ENCODE measurements around the gene IFITM5.
"Not testable (repeated sequence)": the region's sequence is repeated elsewhere in the genome, so short reads cannot be mapped to it uniquely, and the experiment has no call there.

Gene IFITM5

DNA sequence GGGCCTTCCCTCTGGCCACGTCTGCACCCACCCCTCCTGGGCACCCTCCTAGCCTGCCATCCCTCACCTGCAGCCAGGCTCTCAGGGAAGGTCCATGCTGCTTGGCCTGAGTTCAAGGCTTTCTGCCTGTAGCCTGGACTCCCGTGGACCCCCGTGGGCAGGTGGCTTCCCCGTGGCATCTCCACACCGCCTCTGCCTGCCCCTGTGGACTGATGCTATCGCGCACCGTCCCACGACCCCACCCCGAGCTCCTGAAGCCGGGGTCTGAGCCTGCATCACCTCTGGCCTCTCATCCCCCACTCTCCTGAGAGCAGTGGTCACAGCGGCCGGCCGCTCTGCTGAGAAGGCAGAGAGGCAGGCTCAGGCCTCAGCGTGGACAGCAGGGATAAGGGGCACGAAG, 4.5 kb downstream of the IFITM5 start:
- no peak for DNase-seq

DNA sequence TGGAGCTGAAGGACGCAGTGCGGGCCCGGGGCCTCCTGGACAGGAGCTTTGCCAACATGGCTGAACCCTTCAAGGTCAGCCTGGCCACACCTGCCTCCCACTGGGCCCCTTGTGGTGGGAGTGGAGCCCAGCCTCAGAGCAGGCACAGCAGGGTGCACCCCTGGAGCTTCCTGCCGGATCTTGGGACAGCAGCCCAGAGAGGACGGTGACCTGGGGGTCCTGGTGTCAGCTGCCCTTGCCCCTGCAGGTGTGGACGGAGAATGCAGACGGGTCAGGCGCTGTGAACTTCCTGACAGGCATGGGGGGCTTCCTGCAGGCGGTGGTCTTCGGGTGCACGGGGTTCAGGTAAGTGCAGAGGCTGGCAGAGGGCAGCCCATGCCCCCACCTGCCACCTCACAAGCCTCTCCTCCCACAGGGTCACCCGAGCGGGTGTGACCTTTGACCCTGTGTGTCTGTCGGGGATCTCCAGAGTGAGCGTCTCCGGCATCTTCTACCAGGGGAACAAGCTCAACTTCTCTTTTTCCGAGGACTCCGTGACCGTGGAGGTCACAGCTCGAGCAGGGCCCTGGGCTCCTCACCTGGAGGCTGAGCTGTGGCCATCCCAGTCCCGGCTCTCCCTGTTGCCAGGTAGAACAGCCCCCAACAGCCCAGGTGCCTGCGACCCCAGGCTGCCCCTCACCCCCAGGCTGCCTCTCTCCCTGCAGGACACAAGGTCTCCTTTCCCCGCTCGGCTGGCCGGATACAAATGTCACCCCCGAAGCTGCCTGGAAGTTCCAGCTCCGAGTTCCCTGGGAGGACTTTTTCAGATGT, 5.3 kb downstream of the IFITM5 start:
- no peak for DNase-seq

DNA sequence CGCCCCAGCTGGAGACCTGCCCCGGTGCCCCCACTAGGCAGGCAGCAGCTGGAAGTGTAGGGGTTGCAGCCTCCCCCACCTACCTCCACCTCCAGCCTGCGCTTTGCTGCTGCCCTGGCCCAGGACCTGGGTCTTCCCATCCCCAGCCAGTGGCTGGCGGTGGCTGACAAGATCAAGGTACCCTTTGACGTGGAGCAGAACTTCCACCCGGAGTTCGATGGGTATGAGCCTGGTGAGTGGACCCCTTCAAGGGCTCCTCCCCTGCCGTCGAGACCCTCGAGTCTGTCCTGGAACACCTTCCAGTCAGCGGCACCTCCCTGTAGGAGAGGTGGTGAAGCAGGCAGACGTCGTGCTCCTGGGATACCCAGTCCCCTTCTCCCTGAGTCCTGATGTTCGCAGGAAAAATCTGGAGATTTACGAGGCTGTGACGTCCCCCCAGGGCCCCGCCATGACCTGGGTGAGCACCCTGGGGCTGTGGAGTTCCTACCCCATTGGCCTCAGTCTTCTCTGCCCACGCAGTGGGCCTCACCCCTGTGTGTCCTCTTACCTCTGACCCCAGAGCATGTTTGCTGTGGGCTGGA, 6.0 kb downstream of the IFITM5 start:
- no peak for DNase-seq

DNA sequence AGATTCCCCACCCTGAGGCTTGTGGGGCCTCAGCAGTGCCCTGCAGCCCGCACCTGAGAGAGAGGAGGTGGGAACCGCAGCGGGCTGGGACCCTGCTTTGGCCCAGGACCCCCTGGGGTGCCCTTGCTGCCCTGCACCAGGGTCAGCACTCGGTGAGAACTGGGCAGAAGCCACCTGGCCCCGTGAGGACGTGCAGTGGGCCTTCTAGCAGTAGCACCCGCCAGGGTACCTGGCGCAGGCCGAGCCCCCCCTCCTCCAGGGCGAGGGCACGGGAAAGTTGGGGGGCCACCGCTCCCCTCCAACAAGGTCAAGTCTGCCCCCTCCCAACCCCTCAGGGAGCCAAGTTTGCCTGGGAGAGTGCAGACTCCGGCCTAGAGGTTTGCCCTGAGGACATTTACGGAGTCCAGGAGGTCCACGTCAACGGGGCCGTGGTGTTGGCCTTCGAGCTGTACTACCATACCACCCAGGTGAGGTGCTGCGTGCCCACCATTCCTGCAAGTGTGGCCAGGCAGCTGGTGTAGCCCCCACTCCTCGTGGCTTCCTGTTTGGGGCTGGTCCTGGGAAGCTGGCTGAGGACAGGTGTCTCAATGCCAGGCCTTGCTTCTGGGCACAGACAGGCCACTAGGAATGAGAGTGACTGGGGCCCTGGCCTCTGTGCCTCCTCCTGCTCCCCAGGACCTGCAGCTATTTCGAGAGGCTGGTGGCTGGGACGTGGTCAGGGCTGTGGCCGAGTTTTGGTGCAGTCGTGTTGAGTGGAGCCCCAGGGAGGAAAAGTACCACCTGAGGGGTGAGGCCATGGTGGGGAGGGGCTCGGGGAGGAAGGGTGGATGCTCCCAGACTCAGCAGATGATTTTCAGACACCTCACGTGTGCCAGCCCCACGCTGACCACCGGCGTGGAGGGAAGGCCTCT, 6.9 kb downstream of the IFITM5 start:
- DNase-seq: no peak

DNA sequence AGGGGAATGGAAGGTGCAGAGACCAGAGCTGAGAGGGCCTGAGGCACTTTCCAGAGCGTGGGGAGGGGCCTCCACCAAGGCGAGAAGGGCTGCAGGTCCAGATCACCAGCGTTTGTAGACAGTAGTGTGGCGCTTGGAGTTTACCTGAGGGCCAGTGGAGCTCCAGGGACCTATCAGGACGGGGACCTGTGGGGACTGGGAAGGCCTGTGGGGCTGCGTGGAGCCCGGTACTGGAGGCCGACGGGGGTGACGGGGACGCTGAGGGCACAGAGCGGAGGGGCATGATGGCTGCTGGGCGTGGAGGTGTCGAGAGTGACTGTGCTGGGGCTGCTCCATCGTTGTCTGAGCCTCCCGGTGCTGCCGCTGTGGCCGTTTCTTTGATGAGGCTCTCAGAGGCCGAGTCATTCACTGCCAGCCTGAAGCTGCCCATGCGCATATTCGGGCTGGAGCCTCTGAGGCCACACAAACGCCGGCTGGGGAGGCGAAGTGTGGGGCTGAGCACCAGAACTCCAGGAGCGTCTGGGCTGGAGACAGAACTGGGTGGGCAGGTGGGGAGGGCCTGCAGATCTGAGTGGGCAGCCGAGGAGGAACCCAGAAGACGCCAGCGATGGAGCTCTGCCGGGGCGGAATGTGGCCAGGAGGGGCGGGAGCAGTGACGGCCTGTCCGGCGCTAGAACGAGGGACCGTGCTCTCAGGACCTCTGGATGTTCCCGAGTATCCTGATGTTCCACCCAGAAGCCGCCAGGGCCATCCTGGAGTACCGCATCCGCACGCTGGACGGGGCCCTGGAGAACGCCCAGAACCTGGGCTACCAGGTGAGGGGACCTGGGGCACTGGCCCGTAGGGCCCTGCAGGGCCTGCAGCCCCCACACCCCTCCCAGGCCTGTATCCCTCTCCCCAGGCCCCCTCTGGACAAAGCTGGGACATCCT, 7.8 kb downstream of the IFITM5 start:
- no peak for DNase-seq

DNA sequence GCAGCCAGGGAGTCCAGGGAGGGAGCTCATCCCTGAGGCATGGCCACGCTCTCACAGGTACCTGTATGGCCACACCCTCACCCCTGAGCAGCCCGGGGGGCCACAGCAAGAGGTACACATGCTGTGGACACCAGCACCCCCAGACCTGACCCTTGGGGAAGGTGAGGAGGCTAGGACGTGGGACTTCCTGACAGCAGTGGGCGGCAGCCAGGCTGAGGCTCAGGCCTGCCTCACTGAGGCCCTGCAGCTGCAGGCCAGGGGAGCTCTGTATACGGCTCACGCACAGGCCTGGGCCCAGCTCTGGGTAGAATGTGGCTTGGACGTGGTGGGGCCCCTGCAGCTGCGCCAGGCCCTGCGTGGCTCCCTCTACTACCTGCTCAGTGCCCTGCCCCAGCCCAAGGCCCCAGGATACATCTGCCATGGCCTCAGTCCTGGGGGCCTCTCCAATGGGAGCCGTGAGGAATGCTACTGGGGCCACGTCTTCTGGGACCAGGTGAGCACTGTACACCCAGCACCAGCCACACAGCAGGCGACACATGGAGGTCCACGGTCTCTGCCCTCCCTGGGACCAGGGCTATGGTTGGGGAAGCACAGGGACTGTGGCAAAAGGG, 8.6 kb downstream of the IFITM5 start:
- DNase-seq: no peak

DNA sequence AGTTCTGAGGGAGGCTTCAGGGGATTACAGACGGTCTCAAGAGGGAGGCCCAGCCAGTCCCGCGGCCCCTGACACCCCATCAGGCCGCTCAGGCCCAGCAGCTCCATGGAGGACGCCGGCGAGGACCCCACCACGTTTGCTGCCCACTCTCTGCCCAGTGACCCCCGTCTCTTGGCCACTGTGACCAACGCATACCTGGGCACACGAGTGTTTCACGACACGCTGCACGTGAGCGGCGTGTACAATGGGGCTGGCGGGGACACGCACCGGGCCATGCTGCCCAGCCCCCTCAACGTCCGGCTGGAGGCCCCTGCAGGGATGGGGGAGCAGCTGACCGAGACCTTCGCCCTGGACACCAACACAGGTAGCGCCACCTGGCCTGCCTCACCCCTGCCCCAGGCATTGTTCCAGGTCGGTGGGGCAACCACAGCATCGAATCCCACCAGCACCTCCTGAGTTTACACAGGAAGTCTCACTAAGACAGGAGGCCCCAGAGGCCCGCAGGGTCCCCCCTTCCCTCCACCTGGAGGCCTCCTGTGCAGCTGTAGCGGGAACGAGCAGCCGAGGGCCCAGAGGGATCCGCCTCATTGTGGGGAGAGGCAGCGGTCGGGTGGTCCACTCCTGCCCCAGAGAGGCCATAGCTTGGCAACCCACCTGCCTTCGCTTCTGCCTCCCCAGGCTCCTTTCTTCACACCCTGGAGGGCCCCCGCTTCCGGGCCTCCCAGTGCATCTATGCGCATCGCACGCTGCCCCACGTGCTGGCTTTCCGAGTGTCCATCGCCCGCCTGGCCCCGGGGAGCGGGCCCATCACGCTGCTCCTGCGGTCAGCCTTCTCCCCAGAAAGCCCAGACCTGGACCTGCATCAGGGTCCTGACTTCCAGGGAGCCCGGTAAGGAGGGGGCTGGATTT, 9.4 kb downstream of the IFITM5 start:
- no peak for DNase-seq

DNA sequence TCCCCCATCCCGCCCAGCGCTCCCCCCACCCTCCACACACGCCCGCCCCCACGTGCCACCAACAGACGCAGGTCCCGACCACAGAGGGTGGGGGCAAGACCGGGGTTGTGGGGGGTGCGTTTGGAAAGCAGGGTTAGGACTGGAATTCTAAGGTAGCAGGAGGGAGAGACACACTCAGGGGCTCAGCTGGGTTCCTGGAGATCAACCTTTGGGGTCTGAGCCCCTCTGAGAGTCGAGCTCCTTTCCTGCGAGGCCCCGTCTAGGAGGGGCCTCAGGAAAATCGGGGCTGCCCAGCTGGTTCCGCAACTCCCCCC, 10.0 kb downstream of the IFITM5 start:
- no peak for DNase-seq

DNA sequence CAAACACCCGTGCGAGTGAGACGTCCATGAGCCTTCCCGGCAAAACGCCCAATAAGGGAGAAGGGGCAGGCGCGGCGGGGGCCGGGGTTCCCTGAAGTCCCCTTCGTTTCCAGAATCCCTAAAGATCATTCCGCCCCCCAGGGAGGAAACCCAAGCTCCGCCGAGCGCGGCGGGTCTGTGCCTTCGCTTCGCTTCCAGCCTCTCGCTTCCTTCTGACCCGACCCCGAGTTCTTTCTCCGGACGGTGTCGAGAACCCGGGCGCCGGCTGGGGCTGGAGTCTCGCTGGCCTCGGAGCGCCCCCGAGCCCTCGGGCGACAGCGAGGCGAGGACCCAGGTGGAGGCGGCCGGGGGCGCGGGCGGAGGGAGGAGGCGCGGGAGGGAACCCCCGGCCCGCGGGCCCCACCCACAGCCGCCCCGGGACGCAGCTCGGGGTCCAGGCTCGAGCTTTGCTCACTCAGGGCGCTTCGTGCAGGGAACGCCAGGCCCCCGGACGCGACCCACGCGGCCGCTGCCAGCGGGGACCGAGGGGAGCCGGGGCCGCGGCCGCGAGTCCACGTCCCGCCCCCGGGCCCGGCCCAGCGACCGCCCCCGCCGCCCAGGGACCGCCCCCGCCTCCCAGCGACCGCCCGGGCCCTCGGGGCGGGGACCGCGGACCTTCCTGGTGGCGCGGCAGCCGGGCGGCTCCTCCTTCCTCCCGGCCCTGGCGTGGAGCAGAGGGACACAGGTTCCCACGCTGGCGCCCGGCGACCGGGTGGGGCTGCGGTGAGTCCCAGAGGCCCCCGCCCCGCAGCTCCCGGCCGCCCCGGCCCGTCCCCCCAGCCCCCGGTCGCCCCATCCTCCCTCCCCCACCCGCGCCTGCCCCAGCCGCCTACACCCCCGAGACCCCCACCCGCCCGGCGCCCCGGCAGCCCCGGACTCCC, 10.6 kb downstream of the IFITM5 start, which contains the start of gene PGGHG:
PGGHG (plus strand) TSS at position 649 of the 920 bp plus-strand sequence. CDS start 691 bp downstream, outside the sequence.
- DNase-seq: peak; percentile 64

DNA sequence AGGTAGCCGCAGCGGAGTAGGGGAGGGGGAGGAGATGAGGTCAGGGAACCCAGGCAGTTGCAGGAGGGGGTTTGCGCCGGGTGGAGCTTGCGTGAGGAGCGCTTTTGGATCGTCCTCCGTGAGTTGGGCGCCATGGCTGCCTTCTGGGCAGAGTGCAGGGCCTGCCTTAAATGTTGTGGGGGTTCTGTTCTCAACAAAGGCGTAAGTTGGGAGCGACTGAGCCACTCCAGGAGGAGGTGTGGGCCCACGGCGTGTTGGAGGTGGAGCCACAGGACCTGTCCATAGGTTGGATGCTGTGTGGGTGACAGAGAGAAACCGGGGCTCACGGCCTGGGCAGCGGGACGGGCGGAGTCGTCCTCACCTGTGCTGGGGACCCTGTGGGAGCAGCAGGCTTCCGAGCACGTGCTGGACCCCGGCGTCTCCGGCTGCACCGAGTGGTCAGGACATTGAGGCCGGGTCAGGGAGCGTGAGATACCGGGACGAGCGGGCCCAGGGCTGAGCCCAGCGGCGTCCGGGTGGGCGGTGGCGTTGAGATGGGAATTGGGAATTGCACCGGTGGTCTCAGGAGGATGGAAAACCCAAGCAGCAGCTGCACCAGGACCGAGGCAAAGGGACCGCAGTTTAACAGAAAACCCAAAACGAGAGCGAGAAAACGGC, 11.4 kb downstream of the IFITM5 start:
- no peak for DNase-seq

DNA sequence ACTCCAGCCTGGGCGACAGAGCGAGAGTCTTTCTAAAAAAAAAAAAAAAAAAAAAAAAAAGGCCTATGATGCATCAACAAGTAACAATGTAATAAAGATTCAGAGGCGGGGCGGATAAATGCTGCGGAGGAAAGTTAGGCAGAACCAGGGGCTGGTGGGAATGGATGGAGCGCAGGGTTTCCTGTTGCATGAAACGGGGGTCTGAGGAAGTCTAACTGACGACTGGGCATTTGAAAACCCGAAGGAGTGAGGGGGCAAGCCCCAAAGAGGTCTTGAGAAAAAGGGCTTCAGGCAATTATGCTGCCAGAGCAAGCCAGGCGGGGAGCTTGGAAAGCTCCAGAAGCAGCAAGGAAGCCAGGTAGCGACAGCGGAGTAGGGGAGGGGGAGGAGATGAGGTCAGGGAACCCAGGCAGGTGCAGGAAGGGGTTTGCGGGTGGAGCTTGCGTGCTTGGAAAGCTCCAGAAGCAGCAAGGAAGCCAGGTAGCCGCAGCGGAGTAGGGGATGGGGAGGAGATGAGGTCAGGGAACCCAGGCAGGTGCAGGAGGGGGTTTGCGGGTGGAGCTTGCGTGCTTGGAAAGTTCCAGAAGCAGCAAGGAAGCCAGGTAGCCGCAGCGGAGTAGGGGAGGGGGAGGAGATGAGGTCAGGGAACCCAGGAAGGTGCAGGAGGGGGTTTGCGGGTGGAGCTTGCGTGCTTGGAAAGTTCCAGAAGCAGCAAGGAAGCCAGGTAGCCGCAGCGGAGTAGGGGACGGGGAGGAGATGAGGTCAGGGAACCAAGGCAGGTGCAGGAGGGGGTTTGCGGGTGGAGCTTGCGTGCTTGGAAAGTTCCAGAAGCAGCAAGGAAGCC, 12.1 kb downstream of the IFITM5 start:
- not testable (repeated sequence) for DNase-seq

DNA sequence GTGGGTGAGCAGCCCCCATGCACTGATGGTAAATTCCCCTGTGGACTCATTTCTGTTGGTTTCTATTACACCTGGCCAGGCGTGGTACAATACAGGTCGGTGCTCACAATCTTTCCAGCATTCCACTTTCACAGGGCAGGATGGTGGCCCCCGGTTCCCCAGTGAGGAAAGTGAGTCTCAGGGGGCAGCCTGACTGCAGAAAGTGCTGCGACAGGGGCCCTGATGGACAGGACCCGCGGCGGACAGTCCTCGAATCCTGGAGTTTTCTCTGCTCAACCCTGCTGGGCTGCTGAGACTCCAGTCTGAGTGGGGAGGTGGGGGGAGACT, 13.5 kb downstream of the IFITM5 start:
- no peak for DNase-seq

DNA sequence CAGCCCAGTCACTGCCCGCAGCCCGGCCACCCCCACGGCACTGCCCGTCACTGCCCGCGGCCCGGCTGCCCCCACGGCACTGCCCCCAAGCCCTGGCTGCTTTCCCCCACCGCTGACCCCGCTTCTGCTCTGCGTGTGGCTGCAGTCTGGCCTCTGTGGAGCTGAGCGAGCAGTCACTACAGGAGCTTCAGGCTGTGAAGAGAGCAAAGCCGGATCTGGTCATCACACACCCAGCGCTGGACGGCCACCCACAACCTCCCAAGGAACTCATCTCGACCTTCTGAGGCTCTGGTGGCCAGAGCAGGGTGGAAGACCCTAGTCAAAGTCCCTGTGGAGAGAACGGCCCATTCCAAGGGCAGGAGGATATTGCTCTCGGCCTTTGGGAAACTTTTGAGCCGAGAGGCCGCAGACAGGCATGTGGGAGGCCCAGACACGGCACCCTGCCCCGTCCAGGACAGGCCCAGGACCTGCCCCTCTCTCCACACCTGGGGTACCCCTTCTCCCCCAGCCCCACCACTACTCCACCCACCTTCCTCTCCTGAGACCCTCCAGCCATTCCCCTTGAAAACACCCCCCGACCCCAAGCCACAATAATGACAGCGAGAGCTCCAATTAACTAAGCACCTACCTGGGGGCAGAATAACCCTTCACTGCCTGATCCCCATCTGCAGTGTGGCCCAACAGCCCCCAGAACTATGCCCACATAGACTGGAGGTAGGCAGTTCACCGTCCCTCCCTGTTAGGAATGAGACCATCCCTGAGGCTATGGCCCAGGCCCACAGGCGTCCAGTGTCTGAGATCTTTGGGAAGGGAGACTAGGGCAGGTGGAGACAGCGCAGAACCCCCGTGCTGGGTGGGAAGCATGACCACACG, 14.1 kb downstream of the IFITM5 start:
- no peak for DNase-seq

DNA sequence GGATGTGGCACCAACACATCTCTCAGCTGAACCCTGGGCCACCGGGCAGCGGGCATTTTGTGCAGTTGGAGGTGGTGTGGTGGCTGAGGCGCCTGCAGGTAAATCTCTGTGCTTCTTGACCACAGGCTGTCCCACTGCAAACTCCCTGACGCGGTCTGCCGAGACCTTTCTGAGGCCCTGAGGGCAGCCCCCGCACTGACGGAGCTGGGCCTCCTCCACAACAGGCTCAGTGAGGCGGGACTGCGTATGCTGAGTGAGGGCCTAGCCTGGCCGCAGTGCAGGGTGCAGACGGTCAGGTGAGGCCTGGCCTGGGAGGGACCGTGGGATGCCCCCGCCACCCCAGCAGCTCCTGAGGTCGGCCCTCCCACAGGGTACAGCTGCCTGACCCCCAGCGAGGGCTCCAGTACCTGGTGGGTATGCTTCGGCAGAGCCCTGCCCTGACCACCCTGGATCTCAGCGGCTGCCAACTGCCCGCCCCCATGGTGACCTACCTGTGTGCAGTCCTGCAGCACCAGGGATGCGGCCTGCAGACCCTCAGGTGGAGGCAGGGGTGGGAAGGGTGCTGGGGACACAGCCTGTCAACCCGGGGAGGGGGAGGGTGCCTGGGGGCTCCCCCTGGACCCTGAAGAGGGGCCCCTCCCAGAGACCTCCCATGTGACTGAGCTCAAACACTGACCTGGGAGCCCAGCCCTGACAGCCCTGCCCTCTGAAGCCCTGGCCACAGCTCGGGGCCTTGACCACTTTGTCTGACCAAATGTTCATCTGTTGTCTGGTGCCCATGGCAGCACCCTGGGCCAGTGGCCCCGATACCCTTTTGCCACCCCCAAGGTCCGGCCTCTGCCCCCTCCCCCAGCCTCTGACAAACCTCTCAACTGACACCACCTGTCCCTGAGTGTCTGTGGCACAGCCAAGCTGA, 15.0 kb downstream of the IFITM5 start:
- DNase-seq: no peak

DNA sequence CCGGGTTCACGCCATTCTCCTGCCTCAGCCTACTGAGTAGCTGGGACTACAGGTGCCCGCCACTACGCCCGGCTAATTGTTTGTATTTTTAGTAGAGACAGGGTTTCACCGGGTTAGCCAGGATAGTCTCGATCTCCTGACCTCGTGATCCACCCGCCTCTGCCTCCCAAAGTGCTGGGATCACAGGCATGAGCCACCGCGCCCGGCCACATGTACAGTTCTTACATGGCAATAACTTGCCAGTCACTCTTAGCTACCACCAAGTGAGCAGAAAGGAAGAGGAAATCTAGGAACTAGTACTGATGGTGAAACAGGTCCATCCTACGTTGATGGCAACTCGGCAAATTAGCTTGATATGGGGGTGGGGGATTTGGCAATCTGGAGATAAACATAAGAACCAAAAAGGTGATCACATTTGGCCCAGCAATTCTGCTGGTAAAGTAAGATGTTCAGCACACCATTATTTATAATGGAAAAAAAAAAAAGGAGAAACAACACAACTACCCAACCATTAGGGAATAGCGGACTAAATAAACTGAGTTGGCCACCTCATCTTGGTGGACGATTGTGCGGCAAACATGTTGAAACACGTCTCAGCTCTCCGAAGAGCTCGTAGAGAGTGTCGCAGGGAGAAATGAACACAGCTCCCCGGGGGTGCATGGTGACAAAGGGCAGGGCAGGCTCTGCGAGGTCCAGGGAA, 15.8 kb downstream of the IFITM5 start:
- no peak for DNase-seq
